WTC11 (cell line): Measurements from ENCODE around the gene SKAP2. TPM values are rescaled to one million over a fixed set of nuclear protein-coding genes. Genes with fewer than 3 reads are reported as not detected.

Source experiments
- ATAC-seq: fragments of 200-7000 bp; cut with Tn5 transposase; 2 replicates; pipeline ENCODE4 v1.10.0; 2021; ENCODE audit warnings: mild to moderate bottlenecking, moderate library complexity
- CTCF ChIA-PET: fragments of 300-600 bp; sonication (Branson Sonifier 250); formaldehyde crosslinking; loops from one replicate; lab custom pipeline; 2021; ENCODE audit warnings: antibody characterized with exemption; lab: Charles Lee
- POLR2A ChIA-PET: fragments of 350-600 bp; sonication (Branson Sonifier 250); formaldehyde crosslinking; loops from one replicate; lab custom pipeline; 2021; ENCODE audit warnings: antibody characterized with exemption; lab: Charles Lee
- DNase-seq: peaks from one replicate; pipeline ENCODE4 v3.0.0; 2021; ENCODE audit warnings: low spot score
- H3K27ac Mint-ChIP-seq: 2 replicates; pipeline ENCODE4 v1.8.0; 2021; ENCODE audit warnings: mixed read lengths
- H3K27me3 Mint-ChIP-seq: 2 replicates; pipeline ENCODE4 v1.8.0; 2021; ENCODE audit warnings: low read depth, mild to moderate bottlenecking, moderate library complexity, mixed read lengths
- H3K36me3 Mint-ChIP-seq: 2 replicates; pipeline ENCODE4 v1.8.0; 2021; ENCODE audit warnings: mixed read lengths
- H3K4me1 Mint-ChIP-seq: 2 replicates; pipeline ENCODE4 v1.8.0; 2022; ENCODE audit warnings: mixed read lengths
- H3K4me3 Mint-ChIP-seq: 2 replicates; pipeline ENCODE4 v1.8.0; 2021; ENCODE audit warnings: mild to moderate bottlenecking, moderate library complexity, mixed read lengths
- H3K9me3 Mint-ChIP-seq: 2 replicates; pipeline ENCODE4 v1.8.0; 2021; ENCODE audit warnings: mixed read lengths
- AFF4 ChIP-seq: sonication (generic); formaldehyde crosslinking; IDR thresholded peaks from 2 replicates; pipeline ENCODE4 v1.8.1; 2023; ENCODE audit warnings: mild to moderate bottlenecking, missing genetic modification reagents, borderline replicate concordance
- ARID4B ChIP-seq: sonication (generic); formaldehyde crosslinking; IDR thresholded peaks from 2 replicates; pipeline ENCODE4 v1.8.0; 2023; ENCODE audit warnings: missing genetic modification reagents, mild to moderate bottlenecking, borderline replicate concordance
- CREB1 ChIP-seq: sonication (generic); formaldehyde crosslinking; IDR thresholded peaks from 2 replicates; pipeline ENCODE4 v1.8.0; 2023; ENCODE audit warnings: mild to moderate bottlenecking, missing genetic modification reagents
- ELF4 ChIP-seq: sonication (generic); formaldehyde crosslinking; IDR thresholded peaks from 2 replicates; pipeline ENCODE4 v1.8.1; 2022; ENCODE audit warnings: low read depth, mild to moderate bottlenecking, moderate library complexity, missing genetic modification reagents
- FOXP1 ChIP-seq: sonication (generic); formaldehyde crosslinking; IDR thresholded peaks from 2 replicates; pipeline ENCODE4 v1.8.0; 2022; ENCODE audit warnings: missing genetic modification reagents, mild to moderate bottlenecking, moderate library complexity, borderline replicate concordance
- GTF2I ChIP-seq: fragments of 250-450 bp; sonication (Bioruptor Pico); conservative IDR thresholded peaks from 2 replicates; pipeline ENCODE4 v1.4.0; 2021; ENCODE audit warnings: mild to moderate bottlenecking
- HMGA2 ChIP-seq: fragments of 250-450 bp; sonication (Bioruptor Pico); IDR thresholded peaks from 2 replicates; pipeline ENCODE4 v1.4.0; 2021; ENCODE audit warnings: mild to moderate bottlenecking, moderate library complexity
- RORB ChIP-seq: fragments of 250-450 bp; sonication (Bioruptor Pico); IDR thresholded peaks from 2 replicates; pipeline ENCODE4 v1.9.0; 2021; ENCODE audit warnings: mild to moderate bottlenecking
- TEAD4 ChIP-seq: sonication (generic); formaldehyde crosslinking; IDR thresholded peaks from 2 replicates; pipeline ENCODE4 v1.8.0; 2022; ENCODE audit warnings: mild to moderate bottlenecking, missing genetic modification reagents
- ZBTB43 ChIP-seq: sonication (generic); formaldehyde crosslinking; IDR thresholded peaks from 2 replicates; pipeline ENCODE4 v1.8.1; 2023; ENCODE audit warnings: mild to moderate bottlenecking, missing genetic modification reagents
- ZMAT4 ChIP-seq: fragments of 250-450 bp; sonication (Bioruptor Pico); IDR thresholded peaks from 2 replicates; pipeline ENCODE4 v1.9.0; 2021; ENCODE audit warnings: mild to moderate bottlenecking
- ZNF423 ChIP-seq: fragments of 250-450 bp; sonication (Bioruptor Pico); IDR thresholded peaks from 2 replicates; pipeline ENCODE4 v2.1.2; 2022; ENCODE audit warnings: mild to moderate bottlenecking, moderate library complexity
- total RNA-seq: library from RNA; stranded (reverse); gene quantifications from 3 replicates; pipeline ENCODE4 v1.2.3, GENCODE V29; 2021

SKAP2 gene
- total RNA-seq, 1 experiment from 2014 or later, result 2.5 TPM

- TF ChIP-seq AFF4 (CRISPR knock-in tag) (no peak), FOXP1 (no peak), GTF2I (CRISPR knock-in tag) (no peak), ELF4 (CRISPR knock-in tag) (no peak), ZNF423 (CRISPR knock-in tag) (no peak), TEAD4 (CRISPR knock-in tag) (no peak)
Observed at GRCh38 chr7:26696161-26696560, 168.2 kb downstream of the SKAP2 start (continued).

- CTCF ChIA-PET, result interaction anchor here (0.6 to 1.9 kb wide), 3 partner anchors 13 to 145 kb away, joined by 3 to 6 read pairs (median 5); no protein-coding TSS in a partner anchor
- H3K9me3 Mint-ChIP-seq, result no peaks in the 10 kb centered on the region
- ATAC-seq (no peak), DNase-seq (no peak)
- H3K27ac Mint-ChIP-seq, result no peak overlapping the region
- H3K4me1 Mint-ChIP-seq, result peaks cover 21% of the 10 kb centered on the region
- H3K4me3 Mint-ChIP-seq, result no peak overlapping the region
- POLR2A ChIA-PET, result no interaction called here
- no peaks in the 10 kb centered on the region for H3K27me3 Mint-ChIP-seq
- no peaks in the 10 kb centered on the region for H3K36me3 Mint-ChIP-seq
- TF ChIP-seq RORB (CRISPR knock-in tag) (no peak), CREB1 (no peak), ZBTB43 (CRISPR knock-in tag) (no peak), ZMAT4 (CRISPR knock-in tag) (no peak), TEAD4 (CRISPR knock-in tag) (no peak)
Observed at GRCh38 chr7:26694713-26695112, 169.7 kb downstream of the SKAP2 start.

- Mint-ChIP-seq H3K4me1 (peaks cover 21% of the 10 kb centered on the region), H3K9me3 (no peaks in the 10 kb centered on the region), H3K4me3 (no peak overlapping the region), H3K36me3 (no peaks in the 10 kb centered on the region), H3K27ac (no peak overlapping the region), H3K27me3 (no peaks in the 10 kb centered on the region)
- TF ChIP-seq ARID4B (CRISPR knock-in tag), result no peak
- TF ChIP-seq HMGA2 (CRISPR knock-in tag), result 0 out of 2 replicates have a peak, but pooled peaks have one; percentile 4
- ATAC-seq, result no peak
- ChIA-PET CTCF (interaction anchor here (0.6 to 1.9 kb wide), 3 partner anchors 12 to 144 kb away, joined by 3 to 6 read pairs (median 5); no protein-coding TSS in a partner anchor), POLR2A (no interaction called here)
- no peak for DNase-seq
Observed at GRCh38 chr7:26694141-26694540, 170.2 kb downstream of the SKAP2 start.
